ENCODE measurements around the gene MAGEF1.

MAGEF1 gene

DNA sequence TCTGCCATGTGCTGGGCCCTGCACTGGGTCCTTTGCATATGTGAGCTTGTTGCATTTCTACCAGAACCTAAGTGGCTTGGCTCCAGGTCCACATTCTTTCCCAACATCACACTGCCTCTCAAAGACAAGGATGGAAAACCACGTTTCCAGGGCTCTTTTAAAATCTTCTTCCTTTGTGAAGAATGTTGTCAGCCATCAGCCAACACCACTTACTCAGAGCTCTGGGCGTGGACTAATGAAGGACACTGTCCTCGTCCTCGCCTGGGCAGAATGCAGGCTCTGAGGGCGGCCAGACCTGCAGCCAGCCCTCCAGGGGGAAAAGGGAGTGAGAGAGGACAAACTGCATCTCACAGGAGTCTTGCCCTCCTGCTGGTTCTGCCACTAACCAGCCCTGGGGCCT, 49.7 kb downstream of the MAGEF1 start:
- TF ChIP-seq, protein P1, sequence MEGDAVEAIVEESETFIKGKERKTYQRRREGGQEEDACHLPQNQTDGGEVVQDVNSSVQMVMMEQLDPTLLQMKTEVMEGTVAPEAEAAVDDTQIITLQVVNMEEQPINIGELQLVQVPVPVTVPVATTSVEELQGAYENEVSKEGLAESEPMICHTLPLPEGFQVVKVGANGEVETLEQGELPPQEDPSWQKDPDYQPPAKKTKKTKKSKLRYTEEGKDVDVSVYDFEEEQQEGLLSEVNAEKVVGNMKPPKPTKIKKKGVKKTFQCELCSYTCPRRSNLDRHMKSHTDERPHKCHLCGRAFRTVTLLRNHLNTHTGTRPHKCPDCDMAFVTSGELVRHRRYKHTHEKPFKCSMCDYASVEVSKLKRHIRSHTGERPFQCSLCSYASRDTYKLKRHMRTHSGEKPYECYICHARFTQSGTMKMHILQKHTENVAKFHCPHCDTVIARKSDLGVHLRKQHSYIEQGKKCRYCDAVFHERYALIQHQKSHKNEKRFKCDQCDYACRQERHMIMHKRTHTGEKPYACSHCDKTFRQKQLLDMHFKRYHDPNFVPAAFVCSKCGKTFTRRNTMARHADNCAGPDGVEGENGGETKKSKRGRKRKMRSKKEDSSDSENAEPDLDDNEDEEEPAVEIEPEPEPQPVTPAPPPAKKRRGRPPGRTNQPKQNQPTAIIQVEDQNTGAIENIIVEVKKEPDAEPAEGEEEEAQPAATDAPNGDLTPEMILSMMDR (IDR thresholded peaks at IDR 0.05; ENCODE audit: low read depth, low read length) = no peak
- DNase-seq (ENCODE audit: extremely low read depth, low read depth) = no peak

DNA sequence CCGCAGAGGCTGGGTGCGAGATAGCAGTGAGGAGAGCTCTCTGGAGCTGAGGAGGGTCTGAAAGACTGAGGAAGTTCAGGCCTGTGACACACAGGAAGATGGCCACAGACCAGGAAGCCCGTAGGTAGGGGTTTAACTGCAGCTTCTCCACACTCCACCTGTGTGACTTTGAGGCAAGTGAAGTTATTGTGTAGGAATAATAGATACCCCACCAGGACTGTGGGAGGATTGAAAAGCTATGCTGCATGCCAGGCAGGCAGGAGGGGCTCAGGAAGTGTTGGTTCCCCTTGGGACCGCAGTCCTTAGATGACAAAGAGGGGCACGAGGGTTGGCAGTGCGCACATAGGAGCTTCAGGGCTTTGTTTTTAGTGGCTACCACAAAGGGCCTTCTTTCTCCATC, 50.9 kb downstream of the MAGEF1 start:
- TF ChIP-seq, protein P1 (IDR thresholded peaks at IDR 0.05; ENCODE audit: low read depth, low read length) = no peak

More for the DNA sequence above, 50.9 kb downstream of the MAGEF1 start:
- DNase-seq (ENCODE audit: extremely low read depth, low read depth) = no peak

Data from AG09319 (cell line).